Measurements from ENCODE around the gene CACNA1G.

CACNA1G gene

DNA sequence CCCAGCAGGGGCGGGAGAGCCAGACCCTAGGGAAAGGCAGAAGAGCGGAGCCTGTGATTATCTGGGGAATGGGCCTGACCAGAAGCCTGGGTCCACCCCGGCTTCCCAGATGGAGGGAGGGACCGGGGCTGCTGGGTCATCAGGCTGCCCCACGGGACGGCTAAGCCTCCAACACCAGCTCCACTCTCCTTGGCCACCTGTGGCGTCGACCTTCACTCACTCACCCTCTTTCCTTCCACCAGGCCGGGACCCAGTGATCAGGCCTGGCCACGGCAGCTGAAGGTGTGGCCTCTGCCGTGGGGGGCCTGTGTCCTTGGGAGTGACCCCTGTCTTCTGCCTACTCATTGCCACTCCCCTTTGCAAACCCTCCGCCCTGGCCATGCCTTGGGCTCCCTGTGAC is 51.8 kb downstream of the CACNA1G start:
- no peak for DNase-seq (ENCODE audit: low read depth)
- no peak overlapping the region for H3K4me3 ChIP-seq (ENCODE audit: control insufficient read depth, low read depth, low read length)
- no peak for TF ChIP-seq CTCF (IDR thresholded peaks at IDR 0.05; ENCODE audit: control insufficient read depth, insufficient read depth, low read depth, low read length, missing control alignments)

GRCh38 chr17:50613007-50613992 is 52.8 kb downstream of the CACNA1G start:
- TF ChIP-seq CTCF (IDR thresholded peaks at IDR 0.05; ENCODE audit: control insufficient read depth, insufficient read depth, low read depth, low read length, missing control alignments) = no peak
- DNase-seq (ENCODE audit: low read depth) = no peak
- H3K4me3 ChIP-seq (ENCODE audit: control insufficient read depth, low read depth, low read length) = no peak overlapping the region

- no peak for DNase-seq (ENCODE audit: low read depth)
- H3K4me3 ChIP-seq (ENCODE audit: control insufficient read depth, low read depth, low read length) = no peak overlapping the region
- no peak for TF ChIP-seq CTCF (IDR thresholded peaks at IDR 0.05; ENCODE audit: control insufficient read depth, insufficient read depth, low read depth, low read length, missing control alignments)
These were observed 54.0 kb downstream of the CACNA1G start for GRCh38 chr17:50614471-50615051.

GRCh38 chr17:50615828-50616227 is 55.3 kb downstream of the CACNA1G start:
- no peak for TF ChIP-seq CTCF (IDR thresholded peaks at IDR 0.05; ENCODE audit: control insufficient read depth, insufficient read depth, low read depth, low read length, missing control alignments)
- no peak for DNase-seq (ENCODE audit: low read depth)

GRCh38 chr17:50618300-50618699 is 57.8 kb downstream of the CACNA1G start:
- TF ChIP-seq CTCF (IDR thresholded peaks at IDR 0.05; ENCODE audit: control insufficient read depth, insufficient read depth, low read depth, low read length, missing control alignments) = no peak
- DNase-seq (ENCODE audit: low read depth) = no peak

More at GRCh38 chr17:50615828-50616227, 55.3 kb downstream of the CACNA1G start:
- no peak overlapping the region for H3K4me3 ChIP-seq (ENCODE audit: control insufficient read depth, low read depth, low read length)

DNA sequence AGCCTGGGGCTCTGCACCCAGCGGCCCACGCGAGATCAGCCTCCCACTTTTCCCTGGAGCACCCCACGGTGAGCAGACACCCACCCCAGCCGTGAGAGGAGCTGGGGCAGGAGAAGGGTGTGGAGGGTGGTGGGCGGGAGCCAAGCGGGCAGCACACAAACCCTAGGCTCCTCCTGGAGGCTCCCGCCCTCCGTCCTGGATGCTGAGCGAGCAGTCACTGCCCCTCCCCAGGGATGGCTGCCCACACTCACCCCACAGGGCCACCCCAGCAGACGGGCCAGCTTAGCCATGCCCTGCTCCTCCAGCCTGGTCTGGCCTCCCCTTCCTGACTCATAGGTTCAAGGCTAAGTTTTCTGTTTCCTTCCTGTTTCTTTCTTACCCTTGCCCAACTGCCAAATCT is 58.4 kb downstream of the CACNA1G start:
- no peak for DNase-seq (ENCODE audit: low read depth)
- TF ChIP-seq CTCF (IDR thresholded peaks at IDR 0.05; ENCODE audit: control insufficient read depth, insufficient read depth, low read depth, low read length, missing control alignments) = no peak
- no peak overlapping the region for H3K4me3 ChIP-seq (ENCODE audit: control insufficient read depth, low read depth, low read length)

More at GRCh38 chr17:50618300-50618699, 57.8 kb downstream of the CACNA1G start:
- H3K4me3 ChIP-seq (ENCODE audit: control insufficient read depth, low read depth, low read length) = no peak overlapping the region
